GM06990 (cell line): Measurements from ENCODE around the gene SLC29A4.

Experiments
- DNase-seq: peaks from one replicate; pipeline ENCODE4 v3.0.0-alpha.2; 2011; ENCODE audit not compliant: insufficient read length; ENCODE audit errors: extremely low read depth
- H3K27me3 ChIP-seq: replicated peaks from 2 replicates; pipeline ENCODE4 v1.6.0; 2011; ENCODE audit warnings: low read length; ENCODE audit not compliant: control insufficient read depth, insufficient read depth
- H3K36me3 ChIP-seq: 2 replicates; pipeline ENCODE4 v1.5.1; 2011; ENCODE audit warnings: low read length; ENCODE audit not compliant: control insufficient read depth, insufficient read depth
- H3K4me3 ChIP-seq: replicated peaks from 2 replicates; pipeline ENCODE4 v1.5.1; 2011; ENCODE audit warnings: low read depth, mild to moderate bottlenecking, control low read depth, low read length
- TF ChIP-seq, protein P1 (sequence below): IDR thresholded peaks from 2 replicates; pipeline ENCODE4 v1.5.1; 2011; ENCODE audit warnings: low read length, control low read depth, mild to moderate bottlenecking, inconsistent platforms; ENCODE audit not compliant: insufficient read depth, poor library complexity, severe bottlenecking

The SLC29A4 gene

GRCh38 chr7:5352440-5353010 lies 69.8 kb downstream of the SLC29A4 start:
- Histone ChIP-seq H3K4me3 (no peak overlapping the region), H3K27me3 (no peaks in the 10 kb centered on the region), H3K36me3 (peaks cover 25% of the 10 kb centered on the region)
- no peak for DNase-seq
- TF ChIP-seq, protein P1, sequence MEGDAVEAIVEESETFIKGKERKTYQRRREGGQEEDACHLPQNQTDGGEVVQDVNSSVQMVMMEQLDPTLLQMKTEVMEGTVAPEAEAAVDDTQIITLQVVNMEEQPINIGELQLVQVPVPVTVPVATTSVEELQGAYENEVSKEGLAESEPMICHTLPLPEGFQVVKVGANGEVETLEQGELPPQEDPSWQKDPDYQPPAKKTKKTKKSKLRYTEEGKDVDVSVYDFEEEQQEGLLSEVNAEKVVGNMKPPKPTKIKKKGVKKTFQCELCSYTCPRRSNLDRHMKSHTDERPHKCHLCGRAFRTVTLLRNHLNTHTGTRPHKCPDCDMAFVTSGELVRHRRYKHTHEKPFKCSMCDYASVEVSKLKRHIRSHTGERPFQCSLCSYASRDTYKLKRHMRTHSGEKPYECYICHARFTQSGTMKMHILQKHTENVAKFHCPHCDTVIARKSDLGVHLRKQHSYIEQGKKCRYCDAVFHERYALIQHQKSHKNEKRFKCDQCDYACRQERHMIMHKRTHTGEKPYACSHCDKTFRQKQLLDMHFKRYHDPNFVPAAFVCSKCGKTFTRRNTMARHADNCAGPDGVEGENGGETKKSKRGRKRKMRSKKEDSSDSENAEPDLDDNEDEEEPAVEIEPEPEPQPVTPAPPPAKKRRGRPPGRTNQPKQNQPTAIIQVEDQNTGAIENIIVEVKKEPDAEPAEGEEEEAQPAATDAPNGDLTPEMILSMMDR = no peak

GRCh38 chr7:5354460-5355232 lies 71.9 kb downstream of the SLC29A4 start:
- TF ChIP-seq, protein P1 = no peak
- no peak for DNase-seq
- H3K27me3 ChIP-seq = no peaks in the 10 kb centered on the region
- peaks cover 31% of the 10 kb centered on the region for H3K36me3 ChIP-seq
- no peak overlapping the region for H3K4me3 ChIP-seq
